ENCODE results near the gene FN3K. TPM values are rescaled to one million over a fixed set of nuclear protein-coding genes. Genes with fewer than 3 reads are reported as not detected.

FN3K gene
- total RNA-seq, 1 donor from 2014 or later = 5.9 TPM

DNA sequence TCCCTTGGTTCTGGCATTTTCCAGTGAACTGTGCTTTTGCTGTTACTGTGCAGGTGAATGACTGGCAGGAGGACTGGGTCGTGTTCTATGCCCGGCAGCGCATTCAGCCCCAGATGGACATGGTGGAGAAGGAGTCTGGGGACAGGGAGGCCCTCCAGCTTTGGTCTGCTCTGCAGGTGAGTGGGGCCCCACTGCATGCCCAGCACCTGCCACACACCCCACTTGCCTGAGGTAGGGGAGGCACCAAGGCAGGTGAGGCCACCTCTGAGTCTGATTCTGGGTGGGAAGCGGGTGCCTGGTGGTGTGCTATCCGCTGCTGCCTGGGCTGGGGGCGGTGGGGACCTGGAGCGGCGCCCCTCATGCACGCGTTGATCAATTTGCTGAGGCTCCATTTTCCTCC, 9.0 kb upstream of the FN3K start:
- H3K27ac ChIP-seq = no peak overlapping the region
- H3K9me3 ChIP-seq = no peaks in the 10 kb centered on the region
- peak in 1 of 2 donors; percentile 88 for DNase-seq (ENCODE audit: extremely low spot score in 2 of 2)
- H3K4me1 ChIP-seq = no peaks in the 10 kb centered on the region
- no peak overlapping the region for H3K4me3 ChIP-seq
- TF ChIP-seq POLR2A (IDR thresholded peaks at IDR 0.05) = no peak
- no peak for TF ChIP-seq CTCF (IDR thresholded peaks at IDR 0.05)
- no peak for TF ChIP-seq POLR2AphosphoS5 (IDR thresholded peaks at IDR 0.05; ENCODE audit: insufficient read depth in 1 of 2, low read depth in 1 of 2)
- peaks cover 0 to 24% of the 10 kb centered on the region in 2 donors for H3K36me3 ChIP-seq
- intact Hi-C loops (cut with DNase I) = no loop called here
- H3K27me3 ChIP-seq = no peaks in the 10 kb centered on the region

- peaks cover 0 to 19% of the 10 kb centered on the region in 2 donors for H3K36me3 ChIP-seq
- H3K4me3 ChIP-seq = no peak overlapping the region
- no peak overlapping the region for H3K27ac ChIP-seq
- no peak for TF ChIP-seq POLR2A (IDR thresholded peaks at IDR 0.05)
- no peak for TF ChIP-seq POLR2AphosphoS5 (IDR thresholded peaks at IDR 0.05; ENCODE audit: insufficient read depth in 1 of 2, low read depth in 1 of 2)
- no peak for TF ChIP-seq CTCF (IDR thresholded peaks at IDR 0.05)
- no peak for DNase-seq (ENCODE audit: extremely low spot score in 2 of 2)
- H3K4me1 ChIP-seq = peaks cover 4% of the 10 kb centered on the region
- H3K27me3 ChIP-seq = no peaks in the 10 kb centered on the region
- intact Hi-C loops (cut with DNase I) = no loop called here
- no peaks in the 10 kb centered on the region for H3K9me3 ChIP-seq
Observed at GRCh38 chr17:82729479-82730260, 5.7 kb upstream of the FN3K start.

GRCh38 chr17:82732118-82732743, 3.2 kb upstream of the FN3K start:
- DNase-seq (ENCODE audit: extremely low spot score in 2 of 2) = no peak
- peaks cover 0 to 5% of the 10 kb centered on the region in 2 donors for H3K36me3 ChIP-seq
- no peaks in the 10 kb centered on the region for H3K9me3 ChIP-seq
- H3K27me3 ChIP-seq = no peaks in the 10 kb centered on the region
- H3K4me3 ChIP-seq = no peak overlapping the region
- TF ChIP-seq CTCF (IDR thresholded peaks at IDR 0.05) (no peak), POLR2A (IDR thresholded peaks at IDR 0.05) (no peak), POLR2AphosphoS5 (IDR thresholded peaks at IDR 0.05; ENCODE audit: insufficient read depth in 1 of 2, low read depth in 1 of 2) (no peak)
- intact Hi-C loops (cut with DNase I) = no loop called here
- peaks cover 25% of the 10 kb centered on the region for H3K4me1 ChIP-seq
- H3K27ac ChIP-seq = no peak overlapping the region

GRCh38 chr17:82736511-82737185, 1.2 kb downstream of the FN3K start:
- DNase-seq (ENCODE audit: extremely low spot score in 2 of 2) = no peak
- intact Hi-C loops (cut with DNase I) = no loop called here
- Histone ChIP-seq H3K27me3 (no peaks in the 10 kb centered on the region), H3K36me3 (peaks cover 0 to 21% of the 10 kb centered on the region in 2 donors), H3K4me1 (peaks cover 30% of the 10 kb centered on the region), H3K4me3 (no peak overlapping the region), H3K9me3 (no peaks in the 10 kb centered on the region), H3K27ac (peak overlapping the region; percentile 88)
- TF ChIP-seq POLR2AphosphoS5 (IDR thresholded peaks at IDR 0.05; ENCODE audit: insufficient read depth in 1 of 2, low read depth in 1 of 2) (no peak), CTCF (IDR thresholded peaks at IDR 0.05) (no peak), POLR2A (IDR thresholded peaks at IDR 0.05) (no peak)

All from vagina (tissue), 2 donors.